HEK293T (cell line): ENCODE results near the gene EPSTI1.

ENCODE experiments used
- ARNT ChIP-seq: fragments of 450-650 bp; IDR thresholded peaks from 2 replicates; pipeline ENCODE4 v1.6.1; 2017; ENCODE audit warnings: mild to moderate bottlenecking
- BHLHE40 ChIP-seq: fragments of 450-650 bp; IDR thresholded peaks from 2 replicates; pipeline ENCODE4 v1.6.1; 2016; ENCODE audit warnings: mild to moderate bottlenecking, moderate library complexity, borderline replicate concordance
- CTBP1 ChIP-seq: fragments of 450-650 bp; IDR thresholded peaks from 2 replicates; pipeline ENCODE4 v1.6.1; 2016; ENCODE audit warnings: borderline replicate concordance
- ELF4 ChIP-seq: fragments of 450-650 bp; IDR thresholded peaks from 2 replicates; pipeline ENCODE4 v1.6.1; 2017; ENCODE audit warnings: antibody characterized with exemption
- FOXA1 ChIP-seq: fragments of 450-650 bp; IDR thresholded peaks from 2 replicates; pipeline ENCODE4 v1.6.1; 2016; ENCODE audit warnings: mild to moderate bottlenecking
- FOXK2 ChIP-seq: fragments of 450-650 bp; IDR thresholded peaks from 2 replicates; pipeline ENCODE4 v1.6.1; 2016; ENCODE audit warnings: mild to moderate bottlenecking
- FOXM1 ChIP-seq: fragments of 450-650 bp; IDR thresholded peaks from 2 replicates; pipeline ENCODE4 v1.6.1; 2017; ENCODE audit warnings: mild to moderate bottlenecking, borderline replicate concordance
- SP1 ChIP-seq: fragments of 450-650 bp; IDR thresholded peaks from 2 replicates; pipeline ENCODE4 v1.6.1; 2017
- SUZ12 ChIP-seq: fragments of 450-650 bp; IDR thresholded peaks from 2 replicates; pipeline ENCODE4 v1.6.1; 2016; ENCODE audit warnings: mild to moderate bottlenecking
- TARDBP ChIP-seq: fragments of 450-650 bp; IDR thresholded peaks from 2 replicates; pipeline ENCODE4 v1.6.1; 2016
- ZNF384 ChIP-seq: fragments of 450-650 bp; IDR thresholded peaks from 2 replicates; pipeline ENCODE4 v1.6.1; 2016
- TF ChIP-seq, protein P1 (sequence below): fragments of 450-650 bp; IDR thresholded peaks from 2 replicates; pipeline ENCODE4 v1.6.1; 2016

DNA sequence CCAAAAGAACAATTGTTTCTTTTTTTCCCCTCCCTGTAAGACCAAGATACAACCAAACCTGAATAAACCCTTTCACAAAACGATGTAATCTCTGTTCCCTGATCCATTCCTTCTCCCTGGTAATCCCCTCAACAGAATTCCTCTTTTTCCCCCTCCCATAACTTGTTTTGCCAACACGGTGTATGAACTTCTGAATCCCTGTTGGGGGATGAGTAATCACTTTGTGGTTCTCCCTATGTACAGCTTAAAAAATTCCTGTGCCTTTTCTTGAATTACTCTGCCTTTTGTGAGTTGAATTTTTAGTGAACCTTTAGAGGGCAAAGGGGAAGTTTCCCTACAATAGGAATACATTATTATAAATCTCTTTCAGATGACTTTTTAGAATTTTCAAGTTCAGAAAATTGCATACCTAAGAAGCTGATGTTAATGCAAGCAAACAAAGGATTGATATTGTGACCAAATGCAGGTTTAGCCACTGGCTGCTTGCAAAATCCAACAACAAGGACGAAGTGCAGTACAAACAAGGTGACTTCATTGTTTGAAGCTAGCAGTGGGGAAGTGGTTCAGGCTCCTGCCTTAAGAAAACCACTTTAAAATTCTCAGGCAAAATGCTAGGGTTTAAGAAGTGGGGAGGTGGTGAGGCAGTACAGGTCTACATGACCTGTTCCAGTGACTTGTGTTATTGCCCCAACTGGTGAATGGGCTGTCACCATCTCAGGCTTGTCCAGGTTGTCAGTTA lies 15.0 kb upstream of the EPSTI1 start:
- no peak for TF ChIP-seq FOXK2
- no peak for TF ChIP-seq SP1
- no peak for TF ChIP-seq CTBP1
- no peak for TF ChIP-seq SUZ12
- TF ChIP-seq FOXM1: no peak
- no peak for TF ChIP-seq ZNF384
- no peak for TF ChIP-seq BHLHE40
- no peak for TF ChIP-seq FOXA1
- no peak for TF ChIP-seq ELF4
- TF ChIP-seq, protein P1, sequence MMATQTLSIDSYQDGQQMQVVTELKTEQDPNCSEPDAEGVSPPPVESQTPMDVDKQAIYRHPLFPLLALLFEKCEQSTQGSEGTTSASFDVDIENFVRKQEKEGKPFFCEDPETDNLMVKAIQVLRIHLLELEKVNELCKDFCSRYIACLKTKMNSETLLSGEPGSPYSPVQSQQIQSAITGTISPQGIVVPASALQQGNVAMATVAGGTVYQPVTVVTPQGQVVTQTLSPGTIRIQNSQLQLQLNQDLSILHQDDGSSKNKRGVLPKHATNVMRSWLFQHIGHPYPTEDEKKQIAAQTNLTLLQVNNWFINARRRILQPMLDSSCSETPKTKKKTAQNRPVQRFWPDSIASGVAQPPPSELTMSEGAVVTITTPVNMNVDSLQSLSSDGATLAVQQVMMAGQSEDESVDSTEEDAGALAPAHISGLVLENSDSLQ: no peak
- TF ChIP-seq ARNT: no peak
- TF ChIP-seq TARDBP: no peak
